GM12892 (cell line): Measurements from ENCODE around the gene ATP11A. TPM values are rescaled to one million over a fixed set of nuclear protein-coding genes. Genes with fewer than 3 reads are reported as not detected.

ENCODE experiments used
- DNase-seq: peaks from one replicate; pipeline ENCODE4 v3.0.0; 2011; ENCODE audit not compliant: insufficient read length
- FAIRE-seq: peaks from 2 replicates; lab custom pipeline; 2011; peaks lifted over from hg19 to GRCh38; lab: Jason Lieb, UNC
- POLR2A ChIP-seq: IDR thresholded peaks from 2 replicates; pipeline ENCODE4 v1.6.1; 2011; ENCODE audit warnings: low read depth, low read length, control low read depth
- POLR2AphosphoS5 ChIP-seq: IDR thresholded peaks from 2 replicates; pipeline ENCODE4 v1.6.1; 2011; ENCODE audit warnings: low read depth, low read length, control low read depth
- TAF1 ChIP-seq: IDR thresholded peaks from 2 replicates; pipeline ENCODE4 v1.6.1; 2011; ENCODE audit warnings: low read depth, mild to moderate bottlenecking, control low read depth, low read length, borderline replicate concordance
- polyA plus RNA-seq: library from polyadenylated mRNA; unstranded; fragments of >200 nt; gene quantifications from one replicate; pipeline ENCODE4 v1.2.1, GENCODE V29; 2012; ENCODE audit warnings: missing spikeins, inconsistent platforms; ENCODE audit not compliant: missing spikeins

ATP11A gene
- 18.7 TPM for polyA plus RNA-seq

- TF ChIP-seq POLR2AphosphoS5 (no peak), TAF1 (peak; percentile 62), POLR2A (peak; percentile 81)
- FAIRE-seq = peak; percentile 90
- DNase-seq = peak; percentile 91
Observed at GRCh38 chr13:112689303-112690245, at the start of gene ATP11A. TSS of gene ATP11A (plus strand) at chr13:112690038. CDS start at chr13:112690417, 379 bp downstream.

DNA sequence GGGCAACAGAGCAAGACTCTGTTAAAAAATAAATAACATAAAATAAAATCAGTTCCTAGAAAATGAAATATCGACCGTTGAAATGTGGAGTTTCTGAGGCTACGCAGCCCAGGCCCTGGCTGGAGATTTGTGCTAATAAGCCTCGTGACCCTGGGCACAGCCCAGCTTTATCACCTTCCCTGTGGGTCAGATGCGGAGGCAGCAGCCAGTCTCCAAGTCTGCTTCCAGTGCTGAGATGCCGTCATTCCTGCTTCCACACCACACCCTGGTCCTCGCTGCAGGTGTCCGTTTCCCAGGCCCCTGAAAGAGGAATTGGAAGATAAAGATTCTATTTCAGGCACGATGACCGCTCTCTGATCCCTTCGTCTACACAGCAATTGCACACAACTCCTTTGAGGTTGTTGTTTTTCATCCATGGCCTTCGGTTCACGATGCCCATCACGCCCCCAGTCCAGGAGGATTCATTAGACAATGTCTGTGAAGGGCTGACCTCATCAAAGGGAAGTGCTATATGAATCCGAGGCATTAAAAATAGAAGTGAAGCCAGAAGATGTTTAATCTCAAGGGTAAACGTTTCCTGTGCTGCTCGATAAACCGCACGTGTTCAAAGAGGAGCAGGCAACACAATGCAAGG is 48.3 kb upstream of the ATP11A start:
- no peak for FAIRE-seq

GRCh38 chr13:112642090-112642460 is 47.8 kb upstream of the ATP11A start:
- TF ChIP-seq POLR2AphosphoS5 (no peak), TAF1 (no peak), POLR2A (no peak)
- FAIRE-seq = no peak

More for the DNA sequence above, 48.3 kb upstream of the ATP11A start:
- TF ChIP-seq POLR2AphosphoS5 (no peak), POLR2A (no peak), TAF1 (no peak)
- no peak for DNase-seq

DNA sequence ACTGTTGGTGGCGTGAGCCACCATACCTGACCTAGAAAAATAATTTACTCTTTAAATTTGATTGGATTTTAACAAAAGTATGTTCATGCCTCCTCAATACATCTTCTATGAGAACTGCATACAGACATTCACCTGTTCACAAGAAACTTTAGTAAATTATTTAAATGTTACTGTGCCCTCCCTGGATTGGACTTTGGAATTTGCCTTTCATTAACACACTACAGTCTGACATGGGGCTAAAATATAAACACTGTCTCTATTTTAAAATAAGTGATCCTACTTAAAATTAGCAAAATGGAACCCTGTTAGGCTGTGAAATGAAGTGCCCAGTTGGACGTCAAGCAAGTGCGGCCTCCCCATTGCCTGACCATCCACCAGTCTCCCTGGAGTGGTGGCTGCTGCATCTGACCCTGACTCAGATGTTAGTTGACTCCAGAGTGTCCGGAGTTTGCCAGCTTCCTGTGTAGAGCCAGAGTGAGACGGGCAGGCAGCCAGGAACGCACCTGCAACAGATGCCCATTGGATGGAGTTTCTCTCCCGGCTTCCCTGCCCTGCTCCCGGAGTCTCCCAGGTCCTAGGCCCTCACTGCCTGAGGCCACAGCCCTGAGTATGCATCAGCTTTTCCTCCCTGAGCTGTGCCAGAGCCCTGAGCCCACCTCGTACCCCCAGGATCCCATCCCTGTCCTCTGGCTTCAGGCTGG is 45.9 kb upstream of the ATP11A start:
- DNase-seq (no peak), FAIRE-seq (no peak)
- TF ChIP-seq POLR2AphosphoS5 (no peak), TAF1 (no peak), POLR2A (no peak)

More at GRCh38 chr13:112642090-112642460, 47.8 kb upstream of the ATP11A start:
- DNase-seq = no peak

DNA sequence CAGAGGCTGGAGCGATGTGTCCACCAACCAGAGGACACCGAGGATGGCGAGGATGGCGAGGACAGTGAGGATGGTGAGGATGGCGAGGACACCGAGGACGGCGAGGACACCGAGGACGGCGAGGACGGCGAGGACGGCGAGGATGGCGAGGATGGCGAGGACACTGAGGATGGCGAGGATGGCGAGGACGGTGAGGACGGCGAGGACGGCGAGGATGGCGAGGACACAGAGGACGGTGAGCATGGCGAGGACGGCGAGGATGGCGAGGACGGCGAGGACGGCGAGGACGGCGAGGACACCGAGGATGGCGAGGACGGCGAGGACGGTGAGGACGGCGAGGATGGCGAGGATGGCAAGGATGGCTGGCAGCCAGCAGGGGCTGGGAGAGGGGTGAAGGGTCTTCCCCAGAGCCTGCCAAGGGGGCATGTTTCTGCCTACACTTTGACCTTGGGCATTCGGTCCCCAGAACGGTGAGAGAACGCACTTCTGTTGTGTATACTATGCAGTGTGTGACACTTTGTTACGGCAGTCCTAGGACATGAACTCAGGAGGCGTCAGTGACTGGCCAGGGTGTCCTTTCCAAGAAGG is 44.4 kb upstream of the ATP11A start:
- DNase-seq (no peak), FAIRE-seq (no peak)
- TF ChIP-seq POLR2A (no peak), POLR2AphosphoS5 (no peak), TAF1 (no peak)

GRCh38 chr13:112647256-112647655 is 42.6 kb upstream of the ATP11A start:
- no peak for DNase-seq
- no peak for FAIRE-seq
- no peak for TF ChIP-seq POLR2A
- no peak for TF ChIP-seq POLR2AphosphoS5
- no peak for TF ChIP-seq TAF1

- TF ChIP-seq TAF1 (no peak), POLR2A (no peak), POLR2AphosphoS5 (no peak)
- FAIRE-seq = no peak
- no peak for DNase-seq
Observed at GRCh38 chr13:112648101-112648500, 41.7 kb upstream of the ATP11A start.

DNA sequence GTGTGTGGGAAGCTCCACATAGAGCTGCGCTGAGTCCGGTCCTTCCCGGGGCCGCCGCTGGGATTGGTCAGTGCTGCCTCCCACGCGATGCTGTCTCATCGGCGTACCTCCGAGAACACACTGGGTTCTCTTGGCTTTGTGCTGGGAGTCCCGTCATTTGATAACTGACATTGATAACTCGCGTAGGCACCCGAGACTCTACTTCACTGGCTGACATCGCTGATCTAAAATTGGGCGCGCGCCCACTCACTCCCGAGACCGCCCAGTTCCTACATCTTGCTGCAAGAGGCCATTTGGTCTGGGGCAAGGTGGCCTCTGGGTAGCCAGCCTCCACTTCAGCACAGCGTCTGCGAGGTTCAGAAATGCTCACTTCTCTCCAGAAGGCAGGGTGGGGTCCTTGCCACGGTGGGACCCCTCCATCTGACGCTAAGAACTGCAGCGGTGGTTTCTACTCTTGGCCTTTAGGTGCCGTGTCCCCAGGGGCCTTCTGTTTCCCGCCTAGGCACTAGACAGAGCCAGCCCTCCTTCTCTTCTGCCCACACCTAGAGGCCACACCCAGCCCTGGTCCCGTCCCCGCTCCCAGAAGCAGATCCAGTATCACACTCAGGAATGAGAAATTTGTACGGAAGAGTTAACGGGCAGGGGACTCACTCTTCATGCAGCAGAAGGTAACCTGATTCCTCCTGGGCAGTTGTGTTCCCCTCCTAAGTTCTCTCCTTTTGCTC is 40.7 kb upstream of the ATP11A start:
- FAIRE-seq = no peak
- TF ChIP-seq TAF1 (no peak), POLR2AphosphoS5 (no peak), POLR2A (no peak)
- no peak for DNase-seq

DNA sequence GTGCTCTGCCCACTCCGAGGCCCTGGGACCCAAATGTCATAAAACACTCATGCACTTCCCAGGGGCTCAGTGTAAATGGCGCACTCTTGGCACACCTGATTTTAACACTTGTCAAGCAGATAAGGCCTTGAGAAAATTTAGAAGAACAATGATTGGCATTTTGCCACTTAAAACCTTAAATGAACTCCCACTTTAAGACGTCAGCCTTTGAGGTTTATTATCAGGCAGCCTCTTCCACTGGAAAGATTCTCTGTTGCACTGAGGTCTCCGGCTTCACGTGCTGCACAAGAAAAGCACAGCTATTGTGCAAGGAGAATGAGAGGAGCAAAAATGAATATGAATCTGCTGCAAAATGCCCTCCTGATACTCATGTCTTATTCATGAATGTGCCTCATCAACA is 38.5 kb upstream of the ATP11A start:
- FAIRE-seq = no peak
- DNase-seq = no peak
- no peak for TF ChIP-seq POLR2AphosphoS5
- TF ChIP-seq POLR2A = no peak
- no peak for TF ChIP-seq TAF1

- FAIRE-seq (no peak), DNase-seq (no peak)
- TF ChIP-seq POLR2A (no peak), TAF1 (no peak), POLR2AphosphoS5 (no peak)
Observed at GRCh38 chr13:112651750-112652511, 37.9 kb upstream of the ATP11A start.
